Panc1 (cell line): ENCODE measurements around the gene MYO1H. TPM values are rescaled to one million over a fixed set of nuclear protein-coding genes. Genes with fewer than 3 reads are reported as not detected.

Experiments
- ATAC-seq: fragments of 200-7000 bp; cut with Tn5 transposase; 2 replicates; pipeline ENCODE4 v1.9.1; 2020; ENCODE audit warnings: mild to moderate bottlenecking, moderate library complexity
- BruUV-seq: library from RNA; stranded (reverse); fragments of 400-500 nt; replicated peaks from 2 replicates; lab custom pipeline; 2021; lab: Mats Ljungman, UMichigan
- CTCF ChIA-PET: fragments of 300-600 bp; sonication (Branson Sonifier 250); formaldehyde crosslinking; loops from one replicate; lab custom pipeline; 2022; ENCODE audit warnings: antibody characterized with exemption; lab: Charles Lee
- POLR2A ChIA-PET: fragments of 300-600 bp; sonication (Branson Sonifier 250); formaldehyde crosslinking; loops from one replicate; lab custom pipeline; 2022; ENCODE audit warnings: antibody characterized with exemption; lab: Charles Lee
- DNase-seq: peaks from one replicate; pipeline ENCODE4 v3.0.0-alpha.2; 2010; ENCODE audit warnings: low read depth, low spot score
- H3K27ac ChIP-seq: 2 replicates; pipeline ENCODE4 v1.5.1; 2011; ENCODE audit warnings: mild to moderate bottlenecking, low read length, inconsistent platforms
- H3K27me3 ChIP-seq: fragments of 200-500 bp; sonication (Bioruptor generic); 2 replicates; pipeline ENCODE4 v1.6.0; 2014; ENCODE audit warnings: low read length, inconsistent platforms; ENCODE audit not compliant: control insufficient read depth, insufficient read depth
- H3K36me3 ChIP-seq: fragments of 200-500 bp; sonication (Bioruptor generic); 2 replicates; pipeline ENCODE4 v1.5.1; 2014; ENCODE audit warnings: inconsistent platforms, mild to moderate bottlenecking, low read length, moderate library complexity; ENCODE audit not compliant: control insufficient read depth, insufficient read depth
- H3K4me1 ChIP-seq: 2 replicates; pipeline ENCODE4 v1.5.1; 2011; ENCODE audit warnings: inconsistent platforms, mild to moderate bottlenecking, low read length, moderate library complexity; ENCODE audit not compliant: control insufficient read depth, insufficient read depth
- H3K4me3 ChIP-seq, 2 experiments: 2 replicates each; pipeline ENCODE4 v1.5.1; 2011 to 2012; ENCODE audit warnings: low read depth in 2 of 2, low read length in 2 of 2, mild to moderate bottlenecking in 2 of 2, inconsistent platforms in 1 of 2, moderate library complexity in 1 of 2
- H3K9me3 ChIP-seq: fragments of 200-500 bp; sonication (Bioruptor generic); 2 replicates; pipeline ENCODE4 v1.5.1; 2014; ENCODE audit warnings: low read depth, mild to moderate bottlenecking, inconsistent platforms, low read length, moderate library complexity; ENCODE audit not compliant: control insufficient read depth, insufficient read depth
- CTCF ChIP-seq: fragments of 450-650 bp; IDR thresholded peaks from 2 replicates; pipeline ENCODE4 v1.5.1; 2017; ENCODE audit warnings: mild to moderate bottlenecking
- POLR2AphosphoS5 ChIP-seq: IDR thresholded peaks from 2 replicates; pipeline ENCODE4 v1.6.1; 2012; ENCODE audit warnings: mild to moderate bottlenecking, low read depth, low read length, moderate library complexity
- REST ChIP-seq, 2 experiments: IDR thresholded peaks; 2 replicates each; pipeline ENCODE4 v1.6.1; 2011 to 2012; ENCODE audit warnings: low read depth in 2 of 2, control low read depth in 1 of 2, low read length in 1 of 2, mild to moderate bottlenecking in 1 of 2, moderate library complexity in 1 of 2; ENCODE audit not compliant: insufficient read depth in 1 of 2
- SIN3A ChIP-seq: IDR thresholded peaks from 2 replicates; pipeline ENCODE4 v1.6.1; 2012; ENCODE audit warnings: low read depth, mild to moderate bottlenecking, low read length, moderate library complexity, borderline replicate concordance; ENCODE audit not compliant: insufficient read depth
- TCF7L2 ChIP-seq: IDR thresholded peaks from 2 replicates; pipeline ENCODE4 v1.6.1; 2011; ENCODE audit warnings: mild to moderate bottlenecking, low read depth, low read length, inconsistent platforms
- in situ Hi-C: cut with HindIII; loops from 2 replicates; pipeline ENCODE4 v1.10.0; 2016; ENCODE audit warnings: low sequenced_read_pairs, low pct_unique_long_range_greater_than_20kb
- intact Hi-C: fragments of 100-400 bp; cut with micrococcal nuclease; formaldehyde crosslinking; loops from one replicate; pipeline ENCODE4 v1.10.0; 2022; ENCODE audit not compliant: unreplicated experiment
- total RNA-seq: library from RNA; stranded (reverse); gene quantifications from one replicate; pipeline ENCODE4 v1.2.1, GENCODE V29; 2021; ENCODE audit not compliant: unreplicated experiment

The MYO1H gene
- total RNA-seq, 1 experiment from 2014 or later, result not detected

GRCh38 chr12:109451400-109451799 is 103.7 kb downstream of the MYO1H start:
- Histone ChIP-seq H3K4me3 (no peak overlapping the region), H3K27me3 (no peaks in the 10 kb centered on the region), H3K36me3 (peaks cover 8% of the 10 kb centered on the region; the same call in 1 of the 2 replicates), H3K9me3 (no peaks in the 10 kb centered on the region), H3K27ac (no peak overlapping the region), H3K4me1 (no peaks in the 10 kb centered on the region)
- TF ChIP-seq POLR2AphosphoS5, result no peak
- TF ChIP-seq CTCF, result no peak
- no peak for TF ChIP-seq REST (IDR thresholded peaks at IDR 0.05; ENCODE audit: insufficient read depth in 1 of 2, low read depth in 2 of 2, low read length in 1 of 2)
- no peak for TF ChIP-seq SIN3A
- TF ChIP-seq TCF7L2, result no peak
- intact Hi-C loops (no loop called here), in situ Hi-C loops (no loop called here)
- ChIA-PET POLR2A (no interaction called here), CTCF (interaction anchor here (1.0 kb wide), 1 partner anchor 23 kb away, joined by 4 read pairs; no protein-coding TSS in a partner anchor)
- no TSS peak for BruUV-seq
- ATAC-seq (no peak), DNase-seq (no peak)

- Histone ChIP-seq H3K4me3 (no peak overlapping the region), H3K27me3 (no peaks in the 10 kb centered on the region), H3K36me3 (peaks cover 6% of the 10 kb centered on the region; the same call in 1 of the 2 replicates), H3K4me1 (no peaks in the 10 kb centered on the region), H3K27ac (no peak overlapping the region), H3K9me3 (no peaks in the 10 kb centered on the region)
- in situ Hi-C loops, result no loop called here
- POLR2A ChIA-PET, result no interaction called here
- TF ChIP-seq POLR2AphosphoS5, result no peak
- no peak for TF ChIP-seq REST (IDR thresholded peaks at IDR 0.05; ENCODE audit: insufficient read depth in 1 of 2, low read depth in 2 of 2, low read length in 1 of 2)
- TF ChIP-seq SIN3A, result no peak
- TF ChIP-seq TCF7L2, result no peak
- TF ChIP-seq CTCF, result no peak
- BruUV-seq, result no TSS peak
- no peak for DNase-seq
- ATAC-seq, result no peak
- CTCF ChIA-PET, result interaction anchor here (0.5 to 0.7 kb wide), 2 partner anchors 19 to 24 kb away, joined by 3 read pairs; no protein-coding TSS in a partner anchor
- intact Hi-C loops, result no loop called here
Measured at GRCh38 chr12:109452489-109452888, 104.8 kb downstream of the MYO1H start.
